GM12878 (cell line): ENCODE results near the gene IL5. TPM values are rescaled to one million over a fixed set of nuclear protein-coding genes. Genes with fewer than 3 reads are reported as not detected.

Experiments used
- ATAC-seq: fragments of 200-7000 bp; cut with Tn5 transposase; 3 replicates; pipeline ENCODE4 v1.9.1; 2020; ENCODE audit warnings: mild to moderate bottlenecking, moderate library complexity
- BruUV-seq: library from RNA; stranded (reverse); fragments of 400-500 nt; replicated peaks from 2 replicates; lab custom pipeline; 2021; lab: Mats Ljungman, UMichigan
- CTCF ChIA-PET: fragments of 300-600 bp; sonication (Branson Sonifier 250); formaldehyde crosslinking; extraction: SDS; loops from one replicate; lab custom pipeline; 2021; ENCODE audit warnings: inconsistent platforms; lab: Yijun Ruan, JAX
- POLR2A ChIA-PET: fragments of 350-600 bp; formaldehyde crosslinking; extraction: SDS; loops from one replicate; lab custom pipeline; 2021; ENCODE audit warnings: inconsistent platforms; lab: Charles Lee
- RAD21 ChIA-PET: fragments of 300-600 bp; sonication (Branson Sonifier 250); formaldehyde crosslinking; loops from one replicate; lab custom pipeline; 2023; ENCODE audit warnings: antibody characterized with exemption; ENCODE audit not compliant: unreplicated experiment; lab: Charles Lee
- SMC1A ChIA-PET: fragments of 300-600 bp; sonication (Branson Sonifier 250); formaldehyde crosslinking; loops from one replicate; lab custom pipeline; 2023; ENCODE audit not compliant: unreplicated experiment, uncharacterized antibody; lab: Charles Lee
- DNase-seq: peaks from one replicate; pipeline ENCODE4 v3.0.0-alpha.2; 2011; ENCODE audit warnings: low read depth, low spot score
- FAIRE-seq: peaks from 3 replicates; lab custom pipeline; 2011; peaks lifted over from hg19 to GRCh38; lab: Jason Lieb, UNC
- H2AFZ ChIP-seq: 2 replicates; pipeline ENCODE4 v1.6.0; 2011; ENCODE audit warnings: low read depth, low read length, control low read depth; ENCODE audit not compliant: control insufficient read depth
- H3K27ac ChIP-seq: 2 replicates; pipeline ENCODE4 v1.5.1; 2011; ENCODE audit warnings: control low read depth; ENCODE audit not compliant: control insufficient read depth, insufficient read depth
- H3K27me3 ChIP-seq, 2 experiments: replicated peaks in 1 of 2; 2 replicates each; pipeline versions ENCODE4 v1.6.0 to v1.6.1; 2011; ENCODE audit warnings: low read length in 1 of 2; ENCODE audit not compliant: control insufficient read depth in 2 of 2, insufficient read depth in 2 of 2
- H3K36me3 ChIP-seq, 2 experiments: 2 replicates each; pipeline ENCODE4 v1.5.1; 2011; ENCODE audit warnings: low read length in 1 of 2; ENCODE audit not compliant: control insufficient read depth in 2 of 2, insufficient read depth in 2 of 2
- H3K4me1 ChIP-seq: 2 replicates; pipeline ENCODE4 v1.6.1; 2011; ENCODE audit warnings: mild to moderate bottlenecking, low read length, moderate library complexity, mixed read lengths; ENCODE audit not compliant: control insufficient read depth, insufficient read depth
- H3K4me2 ChIP-seq: 2 replicates; pipeline ENCODE4 v1.6.0; 2011; ENCODE audit warnings: control low read depth; ENCODE audit not compliant: control insufficient read depth, insufficient read depth
- H3K4me3 ChIP-seq: fragments of 200-600 bp; sonication (generic); 2 replicates; pipeline ENCODE4 v1.5.1; 2016
- H3K79me2 ChIP-seq: 2 replicates; pipeline ENCODE4 v1.6.0; 2011; ENCODE audit warnings: low read length; ENCODE audit not compliant: control insufficient read depth, insufficient read depth
- H3K9ac ChIP-seq: 2 replicates; pipeline ENCODE4 v1.8.0; 2011; ENCODE audit warnings: low read length, control low read depth, mixed read lengths; ENCODE audit not compliant: control insufficient read depth, insufficient read depth
- H3K9me3 ChIP-seq: replicated peaks from 3 replicates; pipeline ENCODE4 v1.5.1; 2011; ENCODE audit warnings: mild to moderate bottlenecking, low read length; ENCODE audit not compliant: control insufficient read depth, insufficient read depth
- H4K20me1 ChIP-seq: 2 replicates; pipeline ENCODE4 v1.6.0; 2011; ENCODE audit not compliant: control insufficient read depth, insufficient read depth
- CHD4 ChIP-seq: fragments of 200-600 bp; sonication (generic); IDR thresholded peaks from 2 replicates; pipeline ENCODE4 v1.6.1; 2016; ENCODE audit warnings: mild to moderate bottlenecking
- FOXK2 ChIP-seq: fragments of 450-650 bp; IDR thresholded peaks from 2 replicates; pipeline ENCODE4 v1.6.1; 2017; ENCODE audit warnings: mild to moderate bottlenecking, moderate library complexity
- IKZF1 ChIP-seq: fragments of 450-650 bp; conservative IDR thresholded peaks from 2 replicates; pipeline ENCODE4 v1.6.1; 2017; ENCODE audit warnings: antibody characterized with exemption, mild to moderate bottlenecking
- NR2F1 ChIP-seq: fragments of 450-650 bp; conservative IDR thresholded peaks from 2 replicates; pipeline ENCODE4 v1.6.1; 2017; ENCODE audit warnings: mild to moderate bottlenecking
- PAX5 ChIP-seq: IDR thresholded peaks from 2 replicates; pipeline ENCODE4 v1.6.1; 2011; ENCODE audit warnings: low read depth, low read length, borderline replicate concordance
- POU2F2 ChIP-seq: IDR thresholded peaks from 3 replicates; pipeline ENCODE4 v1.6.1; 2011; ENCODE audit warnings: low read depth, mild to moderate bottlenecking, low read length, borderline replicate concordance
- RCOR1 ChIP-seq: conservative IDR thresholded peaks from 2 replicates; pipeline ENCODE4 v1.6.1; 2012; ENCODE audit warnings: low read depth, low read length, improper control_type of control experiment
- REST ChIP-seq: IDR thresholded peaks from 2 replicates; pipeline ENCODE4 v1.6.1; 2012; ENCODE audit warnings: mild to moderate bottlenecking, low read depth, low read length
- SMAD5 ChIP-seq: IDR thresholded peaks from 2 replicates; pipeline ENCODE4 v1.6.1; 2016; ENCODE audit warnings: antibody characterized with exemption, low read depth
- SP1 ChIP-seq: IDR thresholded peaks from one replicate; pipeline ENCODE4 v1.6.1; 2011; ENCODE audit warnings: low read depth, low read length
- TCF3 ChIP-seq: IDR thresholded peaks from 2 replicates; pipeline ENCODE4 v1.6.1; 2012; ENCODE audit warnings: low read depth, mild to moderate bottlenecking, low read length, borderline replicate concordance; ENCODE audit not compliant: insufficient read depth
- ZNF207 ChIP-seq: fragments of 450-650 bp; IDR thresholded peaks from 2 replicates; pipeline ENCODE4 v1.6.1; 2014; ENCODE audit warnings: antibody characterized with exemption, mild to moderate bottlenecking, borderline replicate concordance
- WGBS: methylation state at CpG from one replicate; pipeline ENCODE4 v1.1.6; 2016; ENCODE audit warnings: low lambda C conversion rate; ENCODE audit not compliant: insufficient replicate concordance, insufficient coverage; ENCODE audit errors: missing lambda C conversion rate; 5-methylcytosine and 5-hydroxymethylcytosine counted together
- in situ Hi-C: fragments of 300-500 bp; cut with MboI; formaldehyde crosslinking; loops from 9 replicates; pipeline ENCODE4 v1.14.3; 2018; ENCODE audit warnings: mixed read lengths
- intact Hi-C: fragments of 100-400 bp; cut with micrococcal nuclease; formaldehyde crosslinking; loops from one replicate; pipeline ENCODE4 v1.14.2; 2022; ENCODE audit not compliant: unreplicated experiment
- polyA plus RNA-seq, 11 experiments: library from polyadenylated mRNA; depleted of rRNA in 4 of 11; unstranded in 6 of 11; stranded (reverse) in 5 of 11; fragments of >200 nt; fragmentation: Nextera tagmentation in 4 of 11; fragmentation: Illumina TruSeq in 1 of 11; extraction: Ambion mirVana in 4 of 11; extraction: Trizol in 1 of 11; gene quantifications; 1 replicate in 1 of 11; 2 replicates in 10 of 11; pipeline versions ENCODE4 v1.2.1 to v1.2.3, GENCODE V29; 2011 to 2016; ENCODE audit warnings: inconsistent platforms in 2 of 11, missing spikeins in 2 of 11, low read depth in 1 of 11
- total RNA-seq, 4 experiments: library from RNA; depleted of rRNA in 3 of 4; stranded (reverse); fragments of >200 nt in 3 of 4; fragmentation: Illumina TruSeq in 1 of 4; extraction: Trizol in 1 of 4; gene quantifications; 2 replicates each; pipeline versions ENCODE4 v1.2.1 to v1.2.3, GENCODE V29; 2013 to 2021
- TF ChIP-seq, protein P1 (sequence below): fragments of 450-650 bp; IDR thresholded peaks from 2 replicates; pipeline ENCODE4 v1.6.1; 2017; ENCODE audit warnings: borderline replicate concordance
- TF ChIP-seq, protein P2 (sequence below): fragments of 450-650 bp; IDR thresholded peaks from 2 replicates; pipeline ENCODE4 v1.6.1; 2018; ENCODE audit warnings: mild to moderate bottlenecking, low read depth, moderate library complexity; ENCODE audit not compliant: partially characterized antibody

Gene IL5
- total and polyA plus RNA-seq, 10 of the 15 experiments (the other 5 are each of a cell fraction or from before 2014, with no cell fraction given): not detected

DNA sequence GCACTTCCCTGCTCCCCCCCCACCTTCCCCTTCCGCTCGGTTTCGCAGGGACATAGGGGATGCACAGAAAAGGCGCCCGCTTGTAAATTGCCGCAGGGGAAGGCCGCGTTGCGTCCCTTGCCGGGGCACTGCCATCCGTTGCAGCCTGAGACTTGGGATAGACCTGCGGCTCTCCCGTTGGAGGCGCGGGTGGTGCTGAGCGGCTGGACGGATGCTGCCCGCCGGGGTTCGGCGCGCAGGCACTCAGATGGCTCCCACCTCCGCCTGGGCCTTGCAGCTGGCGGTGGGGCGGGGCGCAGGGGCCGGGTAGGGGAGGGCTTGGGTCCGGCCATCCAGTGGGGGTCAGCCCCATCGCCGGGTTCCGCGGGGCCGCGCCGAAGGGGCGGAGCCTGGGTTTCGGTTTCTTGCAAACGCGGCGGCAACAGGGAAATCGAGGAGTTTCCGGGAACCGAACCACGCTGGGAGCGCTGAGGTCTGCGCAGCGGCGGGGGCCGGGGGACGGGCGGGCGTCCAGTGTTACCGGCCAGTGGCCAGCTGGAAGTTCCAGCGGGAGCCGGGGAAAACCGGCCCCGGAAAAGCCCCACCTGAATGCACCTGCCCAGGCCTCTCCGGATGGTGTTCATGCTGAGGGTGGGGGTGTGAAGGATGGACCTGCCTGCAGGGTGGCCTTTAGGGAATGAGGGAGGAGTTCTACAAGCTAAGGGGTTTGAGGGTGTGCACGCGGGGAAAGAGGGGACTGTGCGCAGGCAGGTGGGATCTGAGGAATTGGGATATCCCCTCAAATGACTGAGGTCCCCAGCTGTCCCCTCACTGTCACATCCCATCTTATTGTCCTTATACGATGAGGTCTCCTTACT, 46.5 kb downstream of the IL5 start:
- H3K9ac ChIP-seq: peak overlapping the region; percentile 79
- peak overlapping the region; percentile 73 for H3K4me2 ChIP-seq
- ChIA-PET POLR2A (interaction anchor here (0.6 to 24.5 kb wide), 20 partner anchors 9 to 707 kb away, joined by 3 to 389 read pairs (median 5); no protein-coding TSS in a partner anchor), RAD21 (interaction anchor here (0.6 to 27.2 kb wide), 26 partner anchors 8 to 1424 kb away, joined by 3 to 453 read pairs (median 6); partner anchors contain the start of gene IRF1), CTCF (interaction anchor here (0.6 to 13.6 kb wide), 19 partner anchors 9 to 738 kb away, joined by 3 to 481 read pairs (median 7); no protein-coding TSS in a partner anchor), SMC1A (interaction anchor here (0.6 to 13.3 kb wide), 15 partner anchors 8 to 323 kb away, joined by 3 to 340 read pairs (median 13); no protein-coding TSS in a partner anchor)
- BruUV-seq: no TSS peak
- no peaks in the 10 kb centered on the region for H3K27me3 ChIP-seq
- in situ Hi-C loops: loop anchor here (10.0 kb wide), 1 partner anchor 112 kb away; no protein-coding TSS in a partner anchor
- no peaks in the 10 kb centered on the region for H3K9me3 ChIP-seq
- intact Hi-C loops: loop anchor here (5.0 kb wide), 1 partner anchor 40 kb away; no protein-coding TSS in a partner anchor
- peaks cover 51% of the 10 kb centered on the region for H3K4me1 ChIP-seq
- peaks cover 6% of the 10 kb centered on the region for H3K79me2 ChIP-seq
- H3K27ac ChIP-seq: peak overlapping the region; percentile 63
- 2% methylated on average over 51 of the region's 62 CpGs for WGBS
- peak overlapping the region; percentile 85 for H3K4me3 ChIP-seq
- no peak for DNase-seq
- no peak for FAIRE-seq
- peak; percentile 72 for ATAC-seq
- H3K36me3 ChIP-seq: no peaks in the 10 kb centered on the region
- peak overlapping the region; percentile 78 for H2AFZ ChIP-seq
- H4K20me1 ChIP-seq: no peaks in the 10 kb centered on the region
- TF ChIP-seq CHD4 (no peak), RCOR1 (0 out of 2 replicates have a peak, but pooled peaks have one; percentile 75), PAX5 (0 out of 2 replicates have a peak, but pooled peaks have one; percentile 1), SMAD5 (peak; percentile 44; the same call in 1 of the 2 replicates), REST (no peak), IKZF1 (peak; percentile 82), TCF3 (0 out of 2 replicates have a peak, but pooled peaks have one; percentile 22), NR2F1 (0 out of 2 replicates have a peak, but pooled peaks have one; percentile 36), SP1 (no peak), FOXK2 (no peak), ZNF207 (peak; percentile 61; the same call in 1 of the 2 replicates), POU2F2 (no peak)
- TF ChIP-seq, protein P1, sequence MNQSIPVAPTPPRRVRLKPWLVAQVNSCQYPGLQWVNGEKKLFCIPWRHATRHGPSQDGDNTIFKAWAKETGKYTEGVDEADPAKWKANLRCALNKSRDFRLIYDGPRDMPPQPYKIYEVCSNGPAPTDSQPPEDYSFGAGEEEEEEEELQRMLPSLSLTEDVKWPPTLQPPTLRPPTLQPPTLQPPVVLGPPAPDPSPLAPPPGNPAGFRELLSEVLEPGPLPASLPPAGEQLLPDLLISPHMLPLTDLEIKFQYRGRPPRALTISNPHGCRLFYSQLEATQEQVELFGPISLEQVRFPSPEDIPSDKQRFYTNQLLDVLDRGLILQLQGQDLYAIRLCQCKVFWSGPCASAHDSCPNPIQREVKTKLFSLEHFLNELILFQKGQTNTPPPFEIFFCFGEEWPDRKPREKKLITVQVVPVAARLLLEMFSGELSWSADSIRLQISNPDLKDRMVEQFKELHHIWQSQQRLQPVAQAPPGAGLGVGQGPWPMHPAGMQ: no peak
- TF ChIP-seq, protein P2, sequence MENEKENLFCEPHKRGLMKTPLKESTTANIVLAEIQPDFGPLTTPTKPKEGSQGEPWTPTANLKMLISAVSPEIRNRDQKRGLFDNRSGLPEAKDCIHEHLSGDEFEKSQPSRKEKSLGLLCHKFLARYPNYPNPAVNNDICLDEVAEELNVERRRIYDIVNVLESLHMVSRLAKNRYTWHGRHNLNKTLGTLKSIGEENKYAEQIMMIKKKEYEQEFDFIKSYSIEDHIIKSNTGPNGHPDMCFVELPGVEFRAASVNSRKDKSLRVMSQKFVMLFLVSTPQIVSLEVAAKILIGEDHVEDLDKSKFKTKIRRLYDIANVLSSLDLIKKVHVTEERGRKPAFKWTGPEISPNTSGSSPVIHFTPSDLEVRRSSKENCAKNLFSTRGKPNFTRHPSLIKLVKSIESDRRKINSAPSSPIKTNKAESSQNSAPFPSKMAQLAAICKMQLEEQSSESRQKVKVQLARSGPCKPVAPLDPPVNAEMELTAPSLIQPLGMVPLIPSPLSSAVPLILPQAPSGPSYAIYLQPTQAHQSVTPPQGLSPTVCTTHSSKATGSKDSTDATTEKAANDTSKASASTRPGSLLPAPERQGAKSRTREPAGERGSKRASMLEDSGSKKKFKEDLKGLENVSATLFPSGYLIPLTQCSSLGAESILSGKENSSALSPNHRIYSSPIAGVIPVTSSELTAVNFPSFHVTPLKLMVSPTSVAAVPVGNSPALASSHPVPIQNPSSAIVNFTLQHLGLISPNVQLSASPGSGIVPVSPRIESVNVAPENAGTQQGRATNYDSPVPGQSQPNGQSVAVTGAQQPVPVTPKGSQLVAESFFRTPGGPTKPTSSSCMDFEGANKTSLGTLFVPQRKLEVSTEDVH: no peak
